NT2/D1 (cell line): Measurements from ENCODE around the gene FCN2.

Experiments used
- SUZ12 ChIP-seq: IDR thresholded peaks from 2 replicates; pipeline ENCODE4 v1.6.1; 2011; ENCODE audit not compliant: insufficient read length, insufficient read depth; ENCODE audit errors: extremely low read depth
- YY1 ChIP-seq: IDR thresholded peaks from 2 replicates; pipeline ENCODE4 v1.6.1; 2011; ENCODE audit not compliant: insufficient read length, insufficient read depth
- ZNF274 ChIP-seq: IDR thresholded peaks from 2 replicates; pipeline ENCODE4 v1.6.1; 2011; ENCODE audit warnings: mild to moderate bottlenecking, low read depth, low read length

GRCh38 chr9:134842321-134842720 is 38.3 kb upstream of the FCN2 start:
- no peak for TF ChIP-seq YY1
- no peak for TF ChIP-seq ZNF274
- no peak for TF ChIP-seq SUZ12
